Fibroblast of skin of right quadriceps (primary cell): ENCODE results near the gene OR51A4.
"Not testable (repeated sequence)": the region's sequence is repeated elsewhere in the genome, so short reads cannot be mapped to it uniquely, and the experiment has no call there.

Experiments
- DNase-seq: peaks from one replicate; pipeline ENCODE4 v3.0.0-alpha.2; 2013

The OR51A4 gene

DNA sequence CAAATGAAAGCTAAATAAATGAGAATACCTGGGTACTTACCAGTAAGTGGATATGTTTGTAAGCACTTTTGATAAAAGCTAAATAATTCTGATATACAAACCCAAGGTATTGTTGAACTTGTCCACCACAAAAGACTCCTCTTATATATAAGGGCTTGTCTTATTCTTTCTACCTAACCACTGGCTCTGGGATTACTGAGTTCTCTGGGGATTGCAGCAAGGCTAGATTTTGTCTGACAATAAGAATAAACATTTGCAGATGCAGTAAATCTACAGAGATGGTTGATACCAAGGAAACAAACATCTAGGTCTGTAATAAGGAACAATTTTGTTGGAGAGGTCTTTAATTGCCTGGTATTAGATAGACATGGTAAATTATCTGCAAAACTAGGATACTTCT, at the start of gene OR51A4:
Gene OR51A4 (minus strand): TSS at position 101 of the 400 bp plus-strand sequence. CDS start 505 bp downstream, outside the sequence.
- no peak for DNase-seq

DNA sequence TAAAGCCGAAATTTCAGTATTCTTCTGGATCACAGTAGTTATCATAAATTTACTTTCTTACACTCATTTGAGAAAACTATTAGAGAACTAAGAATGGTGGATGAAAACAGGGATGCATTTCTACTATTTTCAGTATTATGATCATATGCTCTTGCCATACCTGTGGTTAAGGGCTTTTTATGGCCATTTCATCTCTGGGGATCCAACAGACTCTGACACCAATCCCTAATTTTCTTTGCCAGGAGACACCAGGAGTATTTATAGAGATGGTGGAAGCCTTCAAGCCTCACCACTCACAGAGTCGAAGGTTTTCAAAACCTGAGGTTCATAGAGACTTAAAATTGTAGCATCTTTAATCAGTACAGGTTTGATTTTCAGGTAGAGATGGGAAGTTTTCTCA, 47.1 kb upstream of the OR51A4 start, which contains the start of gene OR51L1:
Gene OR51L1 (plus strand): TSS at position 301 of the 400 bp plus-strand sequence. CDS start 4,132 bp downstream, outside the sequence.
- DNase-seq = no peak

DNA sequence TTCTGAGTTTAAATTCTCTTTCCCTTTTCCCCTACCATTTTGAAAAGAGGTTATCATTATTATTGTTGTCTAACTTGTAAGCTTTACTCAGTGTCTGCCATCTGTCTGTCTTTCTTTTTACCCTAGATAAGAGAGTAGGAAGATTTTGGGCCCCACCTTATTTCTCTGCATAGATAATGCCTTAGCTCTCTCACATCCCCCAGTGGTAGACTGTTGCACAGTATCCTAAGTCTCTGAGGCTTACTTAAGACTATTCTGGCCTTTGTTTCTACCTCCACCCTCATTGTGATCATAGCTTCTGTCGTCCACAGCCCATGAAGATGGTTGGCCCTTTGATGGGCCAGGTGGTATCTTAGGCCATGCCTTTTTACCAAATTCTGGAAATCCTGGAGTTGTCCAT, 43.7 kb upstream of the OR51A4 start:
- no peak for DNase-seq

- DNase-seq = no peak
Observed at GRCh38 chr11:4983841-4984240, 36.4 kb upstream of the OR51A4 start.

DNA sequence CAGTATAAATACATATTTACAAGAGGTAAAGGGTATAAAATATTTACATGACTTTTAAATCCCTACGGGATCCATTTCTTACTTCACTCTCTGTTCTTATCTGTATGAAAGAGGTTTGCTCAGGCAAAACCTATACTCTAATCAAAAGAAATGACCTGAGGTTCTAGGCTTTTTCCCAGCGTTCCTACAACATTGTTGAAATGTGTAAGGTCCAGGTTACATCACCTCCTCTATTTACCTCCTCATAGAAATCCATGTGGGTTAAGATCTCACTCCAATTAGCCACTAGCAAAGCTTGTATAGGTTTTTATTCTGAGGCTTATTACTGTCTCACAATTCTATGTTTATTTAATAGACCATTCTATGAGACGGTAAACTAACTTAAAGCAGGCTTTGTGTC, 35.3 kb upstream of the OR51A4 start:
- DNase-seq = no peak

- DNase-seq = no peak
Observed at GRCh38 chr11:4979036-4979435, 31.6 kb upstream of the OR51A4 start.

DNA sequence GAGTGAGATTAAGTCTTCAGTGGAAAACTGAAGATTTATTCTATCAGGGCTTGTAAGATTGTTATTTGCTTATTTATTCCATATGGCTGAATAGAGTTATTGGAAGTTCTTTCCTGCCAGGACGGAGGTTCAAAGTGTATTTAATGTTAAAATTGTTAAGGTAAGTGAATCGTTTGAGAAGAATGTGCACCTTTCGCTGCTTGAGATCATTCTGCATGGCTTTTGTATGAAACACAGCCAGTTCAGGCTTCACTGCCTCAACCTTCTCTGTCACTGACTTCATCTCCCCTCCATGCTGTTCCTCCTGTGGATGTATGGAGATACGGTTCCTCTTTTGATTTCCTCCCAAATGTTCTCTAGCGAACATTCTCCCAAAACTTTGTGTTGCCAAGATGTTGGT, 28.0 kb upstream of the OR51A4 start:
- DNase-seq = no peak

DNA sequence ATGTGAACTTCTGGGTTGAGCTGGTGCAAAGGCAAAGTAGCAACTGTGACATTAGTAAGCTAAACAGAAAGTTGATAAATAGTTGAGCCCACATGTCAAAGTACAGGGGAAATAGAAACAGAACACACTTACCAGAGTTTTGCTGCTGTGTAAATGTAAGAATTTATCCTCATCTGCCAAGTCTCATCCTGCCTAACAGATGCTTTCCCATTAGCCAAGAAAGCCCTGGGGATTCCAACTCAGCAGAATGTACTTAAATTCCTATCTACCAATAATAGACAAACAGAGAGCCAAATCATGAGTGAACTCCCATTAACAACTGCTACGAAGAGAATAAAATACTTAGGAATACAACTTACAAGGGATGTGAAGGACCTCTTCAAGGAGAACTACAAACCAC, 15.4 kb upstream of the OR51A4 start:
- no peak for DNase-seq

- DNase-seq = no peak
Observed at GRCh38 chr11:4960877-4961276, 13.5 kb upstream of the OR51A4 start.

DNA sequence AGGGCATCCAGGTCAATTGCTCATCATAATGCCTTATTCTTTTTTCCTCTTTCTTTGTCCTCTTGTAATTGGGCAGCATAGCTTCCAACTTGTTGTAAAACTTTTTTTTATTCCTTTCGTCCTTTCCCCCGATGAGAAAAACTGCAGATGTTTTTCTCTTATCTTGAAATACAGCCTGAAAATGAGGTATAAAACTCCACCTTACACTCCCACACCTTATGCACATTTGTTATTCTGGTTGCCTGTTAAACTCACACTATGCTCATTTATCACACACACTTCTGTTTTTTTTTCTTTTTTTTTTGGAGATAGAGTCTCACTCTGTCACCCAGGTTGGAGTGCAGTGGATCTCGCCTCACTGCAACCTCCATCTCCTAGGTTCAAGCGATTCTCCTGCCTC, 10.0 kb upstream of the OR51A4 start:
- no peak for DNase-seq

DNA sequence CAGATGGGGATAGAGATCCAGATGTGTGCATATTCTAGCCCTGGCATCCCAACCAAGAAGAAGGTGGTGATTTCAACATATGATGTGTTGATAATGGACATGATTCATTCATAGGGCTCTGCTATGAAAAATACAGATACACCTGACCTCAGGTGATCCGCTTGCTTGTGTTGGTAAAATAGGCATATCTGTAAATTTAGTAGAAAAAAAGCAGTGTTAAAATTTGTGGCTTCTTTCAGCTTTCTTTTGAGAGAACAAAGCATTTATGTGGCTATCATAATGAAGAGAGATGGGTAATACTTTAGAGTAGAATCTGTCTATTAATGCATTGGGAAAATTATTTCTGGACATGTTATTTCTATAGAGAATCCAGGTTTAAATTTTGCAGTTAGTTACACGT, 8.2 kb upstream of the OR51A4 start, which contains the start of gene OR51A2:
Gene OR51A2 (minus strand): TSS at position 101 of the 400 bp plus-strand sequence. CDS start 0 bp downstream, at position 101.
- not testable (repeated sequence) for DNase-seq

- DNase-seq = no peak
Observed at GRCh38 chr11:4936745-4937144, 10.7 kb downstream of the OR51A4 start.

DNA sequence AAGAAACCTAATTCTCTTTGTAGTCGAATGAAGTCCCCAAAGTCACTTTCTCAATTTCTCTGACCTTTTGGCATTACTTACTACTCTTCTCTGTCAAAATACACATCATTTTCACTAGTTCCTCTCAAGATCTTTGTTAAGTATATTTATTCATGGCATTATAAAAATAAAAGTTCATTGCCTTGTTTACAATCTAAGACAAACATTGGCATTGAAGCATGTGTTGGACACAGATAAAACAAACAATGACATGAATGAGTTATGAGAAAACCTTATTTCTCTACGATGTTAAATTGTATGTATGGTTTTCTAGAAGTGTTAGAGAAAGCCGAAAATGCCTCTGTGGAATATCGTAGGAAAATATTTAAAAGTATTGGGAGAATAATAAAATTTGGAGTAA, 14.7 kb downstream of the OR51A4 start:
- no peak for DNase-seq

DNA sequence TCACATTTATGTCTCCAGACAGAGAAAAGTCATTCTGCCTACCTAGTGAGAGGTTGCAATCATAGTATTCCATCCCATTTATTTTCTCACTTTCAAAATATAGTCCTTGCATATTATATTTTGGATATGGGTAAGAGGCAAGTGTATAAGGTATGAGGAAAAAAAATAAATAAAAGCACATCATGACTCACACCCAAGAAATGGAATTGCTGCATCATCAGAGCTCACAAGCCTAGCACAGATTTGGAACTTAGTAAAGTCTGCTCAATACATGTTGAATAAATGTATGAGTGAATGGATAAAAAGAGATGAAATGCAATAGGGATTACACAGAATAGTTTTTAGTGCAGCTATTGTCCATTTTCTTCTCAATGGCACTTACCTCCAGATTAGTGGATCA, 20.8 kb downstream of the OR51A4 start:
- DNase-seq = no peak

DNA sequence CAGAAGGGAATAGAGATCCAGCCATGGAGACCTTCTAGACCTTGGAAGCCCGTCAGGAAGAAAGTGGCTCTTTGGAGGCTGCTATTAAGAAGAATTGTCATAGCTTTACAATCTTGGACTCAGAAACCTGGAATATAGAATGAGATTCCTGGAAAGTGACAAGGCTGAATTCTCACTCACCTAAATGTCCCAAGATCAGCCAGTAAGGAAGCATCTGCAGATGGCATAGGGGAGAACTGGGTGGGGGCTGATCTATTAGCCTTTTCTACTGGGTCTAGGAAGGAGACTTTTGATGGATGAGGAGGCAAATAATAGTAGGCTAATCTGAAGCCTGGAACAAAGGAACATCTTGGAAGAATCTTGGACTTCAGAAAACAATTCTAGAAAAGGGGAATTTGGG, 23.2 kb downstream of the OR51A4 start, which contains the start of gene OR51G1:
Gene OR51G1 (minus strand): TSS at position 101 of the 400 bp plus-strand sequence. CDS start 0 bp downstream, at position 101.
- no peak for DNase-seq

GRCh38 chr11:4922304-4922703, 25.1 kb downstream of the OR51A4 start:
- DNase-seq = no peak

DNA sequence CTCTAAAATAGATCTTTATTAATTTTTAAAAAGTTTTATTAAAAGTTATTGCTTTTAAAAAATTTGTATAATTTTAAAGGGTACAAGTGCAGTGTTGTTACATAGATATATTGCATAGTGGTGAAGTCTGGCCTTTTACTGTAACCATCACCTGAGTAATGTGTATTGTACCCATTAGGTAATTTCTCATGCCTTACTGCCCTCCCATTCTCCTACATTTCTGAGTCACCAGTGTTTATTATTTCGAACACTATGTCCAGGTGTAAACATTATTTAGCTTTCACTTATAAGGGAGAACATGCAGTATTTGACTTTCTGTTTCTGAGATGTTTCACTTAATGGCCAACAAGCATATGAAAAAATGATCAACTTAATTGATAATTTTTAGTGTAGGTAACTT, 25.6 kb downstream of the OR51A4 start:
- no peak for DNase-seq

GRCh38 chr11:4919250-4919649, 28.2 kb downstream of the OR51A4 start, which contains the start of gene OR51G2:
TSS of gene OR51G2 (minus strand) at chr11:4919350. CDS start at chr11:4915663, 3,687 bp downstream.
- no peak for DNase-seq

DNA sequence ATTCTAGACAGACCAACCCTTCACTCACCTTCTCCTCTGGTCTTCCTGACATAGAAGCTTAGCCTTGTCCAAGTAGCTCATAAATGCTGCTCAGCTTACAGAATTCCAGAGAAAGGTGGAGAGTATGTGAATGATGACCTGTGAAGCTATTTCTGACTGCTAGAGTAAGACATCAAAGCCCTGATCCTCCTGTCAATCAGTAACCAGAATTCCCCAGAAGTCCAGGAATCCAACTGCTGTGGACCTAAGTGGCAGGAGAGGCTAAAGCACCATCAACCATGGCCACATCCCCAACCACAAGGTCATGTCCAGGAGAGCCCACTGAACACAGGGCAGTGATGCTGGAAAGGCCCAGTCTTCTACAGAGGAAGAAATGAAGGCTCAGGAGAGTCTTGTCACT, 30.8 kb downstream of the OR51A4 start:
- no peak for DNase-seq

- no peak for DNase-seq
Observed at GRCh38 chr11:4903484-4903883, 43.9 kb downstream of the OR51A4 start, which contains the start of gene OR51A7. TSS of gene OR51A7 (plus strand) at chr11:4903783. CDS start at chr11:4907370, 3,587 bp downstream.
